Measurements from ENCODE around the gene CEP250.

The CEP250 gene

GRCh38 chr20:35568645-35569044 lies 113.2 kb downstream of the CEP250 start:
- Histone ChIP-seq H3K9me3 (ENCODE audit: insufficient read depth, low read depth, low read length) (no peaks in the 10 kb centered on the region), H3K27me3 (ENCODE audit: insufficient read depth, low read length, poor library complexity, severe bottlenecking) (no peaks in the 10 kb centered on the region), H2AFZ (ENCODE audit: low read length) (no peak overlapping the region), H3K4me3 (ENCODE audit: low read length, poor library complexity, severe bottlenecking) (no peak overlapping the region), H3K9me2 (replicated peaks; ENCODE audit: low read depth, low read length) (no peaks in the 10 kb centered on the region), H3K4me1 (ENCODE audit: insufficient read depth, low read length, poor library complexity, severe bottlenecking) (no peaks in the 10 kb centered on the region), H4K20me1 (ENCODE audit: insufficient read depth, low read length, poor library complexity, severe bottlenecking) (no peaks in the 10 kb centered on the region), H3K79me2 (ENCODE audit: insufficient read depth, low read length) (no peaks in the 10 kb centered on the region), H3K4me2 (ENCODE audit: low read depth, low read length, poor library complexity, severe bottlenecking) (no peak overlapping the region), H3K36me3 (ENCODE audit: insufficient read depth, low read length) (no peaks in the 10 kb centered on the region), H3K9ac (ENCODE audit: low read depth, low read length, poor library complexity, severe bottlenecking) (no peak overlapping the region), H3F3A (ENCODE audit: low read depth) (no peaks in the 10 kb centered on the region)
- TF ChIP-seq EZH2phosphoT487 (IDR thresholded peaks at IDR 0.05; ENCODE audit: borderline replicate concordance) (no peak), CTCF (conservative IDR thresholded peaks at IDR 0.05; ENCODE audit: low read length) (peak; percentile 53)

Data from Loucy (cell line).